PFSK-1 (cell line): ENCODE results near the gene SATB2.

Source experiments
- FOXP2 ChIP-seq: optimal IDR thresholded peaks from 2 replicates; pipeline ENCODE3; 2011; ENCODE audit warnings: borderline replicate concordance, control low read depth, inconsistent platforms; ENCODE audit not compliant: insufficient read depth; ENCODE audit errors: extremely low read length, extremely low read depth
- POLR2AphosphoS5 ChIP-seq: IDR thresholded peaks from 2 replicates; pipeline ENCODE4 v1.6.1; 2012; ENCODE audit warnings: low read depth, mild to moderate bottlenecking, control low read depth, low read length, moderate library complexity
- SIN3A ChIP-seq: IDR thresholded peaks from 2 replicates; pipeline ENCODE4 v1.6.1; 2012; ENCODE audit warnings: mild to moderate bottlenecking, low read length, moderate library complexity, borderline replicate concordance; ENCODE audit not compliant: insufficient read depth
- TAF1 ChIP-seq: IDR thresholded peaks from 2 replicates; pipeline ENCODE4 v1.6.1; 2012; ENCODE audit warnings: low read length, control low read depth, borderline replicate concordance; ENCODE audit not compliant: insufficient read depth
- TF ChIP-seq, protein P1 (sequence below), 2 experiments: IDR thresholded peaks; 2 replicates each; pipeline versions ENCODE4 v1.6.1 to v1.8.0; 2011 to 2012; ENCODE audit warnings: low read depth in 2 of 2, low read length in 2 of 2, control low read depth in 1 of 2, inconsistent platforms in 1 of 2, mild to moderate bottlenecking in 1 of 2, moderate library complexity in 1 of 2; ENCODE audit not compliant: insufficient read depth in 1 of 2

The SATB2 gene

DNA sequence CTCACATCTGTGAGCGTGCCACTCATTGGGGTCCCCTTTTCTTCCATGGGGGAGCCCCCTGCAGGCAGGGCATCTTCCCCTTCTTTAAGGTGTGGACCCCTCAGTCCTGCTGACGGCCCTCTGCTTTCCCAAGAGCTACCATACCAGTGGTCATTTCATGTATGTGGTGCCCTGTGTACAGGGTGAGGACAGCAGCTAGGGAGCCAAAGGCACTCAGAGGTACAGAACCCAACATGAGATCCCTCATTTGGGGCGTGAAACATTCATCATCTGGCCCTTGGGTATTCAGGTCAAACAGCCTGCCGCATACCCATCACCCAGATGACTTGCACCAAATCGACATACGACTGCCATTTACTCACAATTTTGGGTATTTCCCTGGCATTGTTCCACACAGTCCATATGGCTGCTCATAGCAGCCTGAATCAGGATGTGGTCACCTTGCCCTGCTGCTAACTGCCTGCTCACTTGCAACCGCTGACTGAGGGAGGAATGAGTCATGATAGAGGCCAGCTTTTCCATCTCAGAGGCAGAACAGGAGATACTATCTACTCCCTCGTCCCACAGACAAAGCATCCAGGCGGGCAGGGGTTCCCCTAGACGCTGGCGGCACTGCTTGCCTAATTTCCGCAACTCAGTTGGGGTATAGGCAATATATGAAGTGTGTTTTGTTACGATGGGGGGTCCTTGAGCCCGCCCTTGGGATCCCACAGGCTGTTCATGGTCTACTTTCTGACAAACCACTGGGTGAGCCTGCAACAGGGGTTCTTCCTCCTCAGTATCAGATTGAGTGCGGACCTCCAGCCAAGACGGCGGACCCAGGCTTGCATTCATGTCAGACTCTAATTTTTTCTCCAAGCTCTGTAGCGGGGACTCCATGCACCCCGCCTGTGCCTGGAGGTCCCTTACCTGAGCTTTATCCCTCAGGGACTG is 228.6 kb downstream of the SATB2 start:
- TF ChIP-seq TAF1 = no peak
- TF ChIP-seq FOXP2 = no peak
- TF ChIP-seq POLR2AphosphoS5 = no peak
- TF ChIP-seq, protein P1, sequence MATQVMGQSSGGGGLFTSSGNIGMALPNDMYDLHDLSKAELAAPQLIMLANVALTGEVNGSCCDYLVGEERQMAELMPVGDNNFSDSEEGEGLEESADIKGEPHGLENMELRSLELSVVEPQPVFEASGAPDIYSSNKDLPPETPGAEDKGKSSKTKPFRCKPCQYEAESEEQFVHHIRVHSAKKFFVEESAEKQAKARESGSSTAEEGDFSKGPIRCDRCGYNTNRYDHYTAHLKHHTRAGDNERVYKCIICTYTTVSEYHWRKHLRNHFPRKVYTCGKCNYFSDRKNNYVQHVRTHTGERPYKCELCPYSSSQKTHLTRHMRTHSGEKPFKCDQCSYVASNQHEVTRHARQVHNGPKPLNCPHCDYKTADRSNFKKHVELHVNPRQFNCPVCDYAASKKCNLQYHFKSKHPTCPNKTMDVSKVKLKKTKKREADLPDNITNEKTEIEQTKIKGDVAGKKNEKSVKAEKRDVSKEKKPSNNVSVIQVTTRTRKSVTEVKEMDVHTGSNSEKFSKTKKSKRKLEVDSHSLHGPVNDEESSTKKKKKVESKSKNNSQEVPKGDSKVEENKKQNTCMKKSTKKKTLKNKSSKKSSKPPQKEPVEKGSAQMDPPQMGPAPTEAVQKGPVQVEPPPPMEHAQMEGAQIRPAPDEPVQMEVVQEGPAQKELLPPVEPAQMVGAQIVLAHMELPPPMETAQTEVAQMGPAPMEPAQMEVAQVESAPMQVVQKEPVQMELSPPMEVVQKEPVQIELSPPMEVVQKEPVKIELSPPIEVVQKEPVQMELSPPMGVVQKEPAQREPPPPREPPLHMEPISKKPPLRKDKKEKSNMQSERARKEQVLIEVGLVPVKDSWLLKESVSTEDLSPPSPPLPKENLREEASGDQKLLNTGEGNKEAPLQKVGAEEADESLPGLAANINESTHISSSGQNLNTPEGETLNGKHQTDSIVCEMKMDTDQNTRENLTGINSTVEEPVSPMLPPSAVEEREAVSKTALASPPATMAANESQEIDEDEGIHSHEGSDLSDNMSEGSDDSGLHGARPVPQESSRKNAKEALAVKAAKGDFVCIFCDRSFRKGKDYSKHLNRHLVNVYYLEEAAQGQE (IDR thresholded peaks at IDR 0.05; ENCODE audit: insufficient read depth in 1 of 2, low read depth in 2 of 2, low read length in 2 of 2) = no peak
- TF ChIP-seq SIN3A = no peak

DNA sequence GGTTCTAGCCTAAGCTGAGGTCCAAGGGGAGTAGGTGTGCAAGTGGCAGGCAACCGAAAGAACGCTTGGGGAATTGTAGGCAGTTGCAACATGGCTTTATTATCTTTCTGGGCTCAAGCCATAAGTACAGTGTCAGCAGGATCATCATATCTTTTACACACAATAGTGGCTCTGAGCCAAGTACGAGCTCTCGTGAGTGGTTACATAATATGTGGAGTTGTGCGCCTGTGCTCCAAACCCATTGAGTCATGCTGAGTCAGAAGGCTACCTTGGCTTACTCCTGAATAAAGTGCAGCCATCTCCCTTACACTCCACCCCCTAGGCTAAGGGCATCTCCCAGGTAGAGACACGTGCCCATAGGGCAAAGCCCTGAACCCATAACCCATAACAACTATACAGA is 233.9 kb downstream of the SATB2 start:
- TF ChIP-seq POLR2AphosphoS5 = no peak
- no peak for TF ChIP-seq SIN3A
- TF ChIP-seq, protein P1 (IDR thresholded peaks at IDR 0.05; ENCODE audit: insufficient read depth in 1 of 2, low read depth in 2 of 2, low read length in 2 of 2) = no peak
- no peak for TF ChIP-seq TAF1
- no peak for TF ChIP-seq FOXP2

DNA sequence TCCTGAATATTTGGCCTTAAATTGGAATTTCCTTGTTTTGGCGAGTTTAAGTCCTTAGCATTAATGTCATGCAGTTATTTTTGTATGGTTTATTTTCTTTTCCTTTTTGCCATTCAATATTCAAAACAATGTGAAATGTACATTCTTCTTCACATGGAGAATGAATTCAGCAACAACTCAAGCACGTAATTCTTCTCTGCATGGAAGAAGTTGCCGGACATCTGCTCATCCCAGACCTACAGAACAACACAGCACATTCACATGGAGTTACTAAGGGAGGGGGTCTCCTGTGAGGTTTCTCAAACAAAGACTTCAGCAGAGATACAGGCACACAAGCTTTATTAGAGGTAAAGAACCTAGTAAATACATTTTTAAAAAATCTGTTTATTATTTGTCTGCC is 236.8 kb downstream of the SATB2 start:
- TF ChIP-seq SIN3A (no peak), POLR2AphosphoS5 (no peak)

DNA sequence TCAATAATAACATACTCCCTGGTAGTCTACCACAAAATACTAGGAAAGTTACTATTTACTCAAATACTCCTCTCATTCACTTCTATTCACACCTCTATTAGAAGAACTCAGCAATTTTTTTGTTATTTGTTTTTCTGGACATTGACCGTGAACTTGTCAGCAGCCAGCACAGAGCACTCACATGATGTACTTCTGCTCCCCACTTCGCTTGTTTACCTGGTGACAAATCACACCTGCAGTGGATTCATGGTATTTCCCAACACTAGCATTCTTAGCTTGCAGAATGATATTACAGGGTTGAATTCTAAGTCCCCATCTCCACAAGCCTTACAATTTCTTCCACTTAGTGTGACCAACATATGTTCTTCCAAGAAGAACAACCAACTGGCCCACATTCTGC is 238.2 kb downstream of the SATB2 start:
- no peak for TF ChIP-seq SIN3A
- TF ChIP-seq POLR2AphosphoS5 = no peak
- TF ChIP-seq, protein P1 (IDR thresholded peaks at IDR 0.05; ENCODE audit: insufficient read depth in 1 of 2, low read depth in 2 of 2, low read length in 2 of 2) = no peak
- no peak for TF ChIP-seq FOXP2
- TF ChIP-seq TAF1 = no peak
